OCI-LY7 (cell line): ENCODE data around the gene SLX4IP. TPM values are rescaled to one million over a fixed set of nuclear protein-coding genes. Genes with fewer than 3 reads are reported as not detected.

Experiments used
- BruUV-seq: library from RNA; stranded (reverse); fragments of 400-500 nt; replicated peaks from 2 replicates; lab custom pipeline; 2021; lab: Mats Ljungman, UMichigan
- CTCF ChIA-PET: fragments of 300-600 bp; sonication (Branson Sonifier 250); formaldehyde crosslinking; loops from one replicate; lab custom pipeline; 2022; ENCODE audit warnings: antibody characterized with exemption; ENCODE audit not compliant: unreplicated experiment; lab: Charles Lee
- POLR2A ChIA-PET: fragments of 300-600 bp; sonication (Branson Sonifier 250); formaldehyde crosslinking; loops from one replicate; lab custom pipeline; 2022; ENCODE audit warnings: antibody characterized with exemption; lab: Charles Lee
- DNase-seq: peaks from one replicate; pipeline ENCODE4 v3.0.0-alpha.2; 2015; ENCODE audit warnings: low spot score
- H2AFZ ChIP-seq: fragments of 200-600 bp; sonication (generic), shearing (Covaris generic); 2 replicates; pipeline ENCODE4 v1.6.1; 2014; ENCODE audit warnings: mild to moderate bottlenecking, antibody characterized with exemption, low read length, moderate library complexity
- H3K27ac ChIP-seq: fragments of 200-600 bp; sonication (generic); 2 replicates; pipeline ENCODE4 v1.5.1; 2014; ENCODE audit warnings: mixed run types, low read depth, mild to moderate bottlenecking, moderate library complexity, low read length, inconsistent platforms; ENCODE audit not compliant: poor library complexity, severe bottlenecking
- H3K36me3 ChIP-seq: fragments of 200-600 bp; sonication (generic); 2 replicates; pipeline ENCODE4 v1.6.1; 2014; ENCODE audit warnings: mild to moderate bottlenecking, antibody characterized with exemption, low read length, moderate library complexity, mixed read lengths; ENCODE audit not compliant: insufficient read depth
- H3K4me1 ChIP-seq: fragments of 200-600 bp; sonication (generic); 2 replicates; pipeline ENCODE4 v1.5.1; 2014; ENCODE audit warnings: mild to moderate bottlenecking, low read length; ENCODE audit not compliant: insufficient read depth, poor library complexity, severe bottlenecking
- H3K4me2 ChIP-seq: fragments of 200-600 bp; sonication (generic); 2 replicates; pipeline ENCODE4 v1.6.1; 2014; ENCODE audit warnings: mild to moderate bottlenecking, low read length
- H3K4me3 ChIP-seq: fragments of 200-600 bp; sonication (generic); 2 replicates; pipeline ENCODE4 v1.5.1; 2014; ENCODE audit warnings: mild to moderate bottlenecking, low read depth, low read length; ENCODE audit not compliant: poor library complexity, severe bottlenecking
- H3K79me2 ChIP-seq: fragments of 200-600 bp; sonication (generic); 2 replicates; pipeline ENCODE4 v1.6.1; 2016; ENCODE audit warnings: low read depth, mild to moderate bottlenecking, low read length, moderate library complexity, mixed read lengths; ENCODE audit not compliant: insufficient read depth
- H3K9me2 ChIP-seq: fragments of 200-600 bp; sonication (generic); 2 replicates; pipeline ENCODE4 v1.6.1; 2016; ENCODE audit warnings: mild to moderate bottlenecking, low read length, mixed read lengths; ENCODE audit not compliant: insufficient read depth
- H3K9me3 ChIP-seq: fragments of 200-600 bp; sonication (generic); 2 replicates; pipeline ENCODE4 v1.6.1; 2014; ENCODE audit warnings: mild to moderate bottlenecking, mixed run types, low read length, mixed read lengths
- H4K20me1 ChIP-seq: fragments of 200-600 bp; sonication (generic); 2 replicates; pipeline ENCODE4 v1.6.1; 2014; ENCODE audit warnings: mild to moderate bottlenecking, antibody characterized with exemption, low read length, moderate library complexity, mixed read lengths; ENCODE audit not compliant: insufficient read depth
- EZH2phosphoT487 ChIP-seq: fragments of 200-600 bp; sonication (generic); IDR thresholded peaks from 2 replicates; pipeline ENCODE4 v1.6.1; 2018; ENCODE audit warnings: low read depth, borderline replicate concordance, mild to moderate bottlenecking, mixed run types, antibody characterized with exemption, low read length, moderate library complexity, mixed read lengths
- intact Hi-C: fragments of 100-400 bp; cut with micrococcal nuclease; formaldehyde crosslinking; loops from one replicate; pipeline ENCODE4 v1.10.0; 2022; ENCODE audit not compliant: unreplicated experiment
- total RNA-seq, 2 experiments: library from RNA; depleted of rRNA in 1 of 2; stranded (reverse); fragments of >200 nt in 1 of 2; shearing (Covaris generic) in 1 of 2; gene quantifications; 2 replicates each; pipeline ENCODE4 v1.2.3, GENCODE V29; 2014 to 2022
- TF ChIP-seq, protein P1 (sequence below): fragments of 200-600 bp; sonication (generic); conservative IDR thresholded peaks from 2 replicates; pipeline ENCODE4 v1.5.1; 2014; ENCODE audit warnings: mild to moderate bottlenecking, antibody characterized with exemption, low read length, moderate library complexity, mixed read lengths

Gene SLX4IP
- total RNA-seq, 2 experiments from 2014 or later, result 4.1 to 9.2 TPM

DNA sequence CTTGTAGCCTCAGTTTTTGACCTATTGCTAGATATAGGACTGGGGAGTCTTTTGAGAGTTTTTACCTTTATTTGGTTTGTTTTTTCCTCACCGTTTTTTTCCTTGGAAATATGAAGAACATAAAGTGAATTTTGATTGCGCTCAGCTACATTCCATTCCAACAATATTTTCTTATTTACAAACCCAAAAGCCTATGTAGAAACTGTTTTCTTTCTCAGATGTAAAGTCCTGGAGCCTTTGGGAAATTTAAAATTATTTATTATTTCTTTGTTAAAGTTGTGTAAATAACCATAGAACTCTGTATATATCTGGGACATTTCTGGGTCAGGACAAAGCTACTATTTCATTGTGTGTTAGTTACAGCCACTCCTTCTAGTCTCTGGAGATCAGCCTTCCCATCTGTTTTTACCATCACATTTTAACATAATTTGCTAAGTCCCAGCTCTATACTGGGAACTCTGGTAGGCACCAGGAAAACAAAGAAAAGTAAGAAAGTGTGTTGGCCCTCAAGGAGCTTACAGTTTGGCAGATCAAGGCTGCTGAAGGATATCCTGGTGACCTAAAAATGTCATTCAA is 169.8 kb downstream of the SLX4IP start:
- H3K4me1 ChIP-seq, result no peaks in the 10 kb centered on the region
- no peak overlapping the region for H3K27ac ChIP-seq
- no peak overlapping the region for H3K4me2 ChIP-seq
- CTCF ChIA-PET, result no interaction called here
- no peaks in the 10 kb centered on the region for H3K9me2 ChIP-seq
- no peaks in the 10 kb centered on the region; the same call in 1 of the 2 replicates for H3K36me3 ChIP-seq
- H3K9me3 ChIP-seq, result no peaks in the 10 kb centered on the region
- BruUV-seq, result no TSS peak
- TF ChIP-seq, protein P1, sequence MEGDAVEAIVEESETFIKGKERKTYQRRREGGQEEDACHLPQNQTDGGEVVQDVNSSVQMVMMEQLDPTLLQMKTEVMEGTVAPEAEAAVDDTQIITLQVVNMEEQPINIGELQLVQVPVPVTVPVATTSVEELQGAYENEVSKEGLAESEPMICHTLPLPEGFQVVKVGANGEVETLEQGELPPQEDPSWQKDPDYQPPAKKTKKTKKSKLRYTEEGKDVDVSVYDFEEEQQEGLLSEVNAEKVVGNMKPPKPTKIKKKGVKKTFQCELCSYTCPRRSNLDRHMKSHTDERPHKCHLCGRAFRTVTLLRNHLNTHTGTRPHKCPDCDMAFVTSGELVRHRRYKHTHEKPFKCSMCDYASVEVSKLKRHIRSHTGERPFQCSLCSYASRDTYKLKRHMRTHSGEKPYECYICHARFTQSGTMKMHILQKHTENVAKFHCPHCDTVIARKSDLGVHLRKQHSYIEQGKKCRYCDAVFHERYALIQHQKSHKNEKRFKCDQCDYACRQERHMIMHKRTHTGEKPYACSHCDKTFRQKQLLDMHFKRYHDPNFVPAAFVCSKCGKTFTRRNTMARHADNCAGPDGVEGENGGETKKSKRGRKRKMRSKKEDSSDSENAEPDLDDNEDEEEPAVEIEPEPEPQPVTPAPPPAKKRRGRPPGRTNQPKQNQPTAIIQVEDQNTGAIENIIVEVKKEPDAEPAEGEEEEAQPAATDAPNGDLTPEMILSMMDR, result no peak
- no peak for TF ChIP-seq EZH2phosphoT487
- DNase-seq, result no peak
- POLR2A ChIA-PET, result interaction anchor here (0.6 to 1.8 kb wide), 3 partner anchors 22 to 621 kb away, joined by 3 to 4 read pairs (median 3); no protein-coding TSS in a partner anchor
- H4K20me1 ChIP-seq, result no peaks in the 10 kb centered on the region
- intact Hi-C loops, result no loop called here
- H3K79me2 ChIP-seq, result no peaks in the 10 kb centered on the region
- no peak overlapping the region for H3K4me3 ChIP-seq
- H2AFZ ChIP-seq, result no peak overlapping the region

DNA sequence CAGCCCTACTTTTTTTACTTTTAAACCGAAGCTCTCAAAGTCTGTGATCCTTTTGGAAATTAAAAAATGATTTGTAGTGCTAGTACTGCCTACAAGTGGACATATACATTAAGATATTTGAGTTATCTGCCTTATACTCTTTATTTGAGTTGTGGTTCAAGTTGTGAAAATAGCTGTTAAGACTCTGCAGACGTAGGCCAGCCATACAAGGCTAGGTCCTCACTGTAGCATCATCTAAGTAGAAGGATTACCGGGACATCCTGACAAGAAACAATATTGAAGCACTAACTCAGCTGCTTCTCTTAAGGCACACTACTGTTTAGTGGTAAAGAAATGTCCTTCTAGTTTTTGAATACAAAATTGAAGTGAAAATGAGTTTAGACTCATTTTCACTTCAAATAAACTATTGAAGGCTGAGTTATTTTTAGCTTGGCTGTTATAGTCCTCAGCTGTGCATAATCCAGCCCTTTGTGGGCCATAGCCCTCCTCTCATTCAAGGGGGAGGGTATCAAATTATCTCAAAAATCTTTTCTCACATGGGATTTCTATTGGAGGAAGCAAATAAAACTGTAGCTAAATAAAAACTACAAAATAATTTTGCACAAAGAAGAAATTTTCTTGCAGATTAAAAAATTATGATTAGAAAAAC is 170.6 kb downstream of the SLX4IP start:
- no peaks in the 10 kb centered on the region; the same call in 1 of the 2 replicates for H3K36me3 ChIP-seq
- intact Hi-C loops, result no loop called here
- no peak for TF ChIP-seq EZH2phosphoT487
- TF ChIP-seq, protein P1, result no peak
- POLR2A ChIA-PET, result interaction anchor here (0.5 to 1.8 kb wide), 8 partner anchors 13 to 622 kb away, joined by 3 to 6 read pairs (median 3); no protein-coding TSS in a partner anchor
- no TSS peak for BruUV-seq
- DNase-seq, result no peak
- no peak overlapping the region for H3K27ac ChIP-seq
- no peaks in the 10 kb centered on the region for H3K4me1 ChIP-seq
- CTCF ChIA-PET, result no interaction called here
- no peaks in the 10 kb centered on the region for H3K9me2 ChIP-seq
- H3K4me3 ChIP-seq, result no peak overlapping the region
- H3K79me2 ChIP-seq, result no peaks in the 10 kb centered on the region
- no peak overlapping the region for H2AFZ ChIP-seq
- no peaks in the 10 kb centered on the region for H3K9me3 ChIP-seq
- no peak overlapping the region for H3K4me2 ChIP-seq
- H4K20me1 ChIP-seq, result no peaks in the 10 kb centered on the region

DNA sequence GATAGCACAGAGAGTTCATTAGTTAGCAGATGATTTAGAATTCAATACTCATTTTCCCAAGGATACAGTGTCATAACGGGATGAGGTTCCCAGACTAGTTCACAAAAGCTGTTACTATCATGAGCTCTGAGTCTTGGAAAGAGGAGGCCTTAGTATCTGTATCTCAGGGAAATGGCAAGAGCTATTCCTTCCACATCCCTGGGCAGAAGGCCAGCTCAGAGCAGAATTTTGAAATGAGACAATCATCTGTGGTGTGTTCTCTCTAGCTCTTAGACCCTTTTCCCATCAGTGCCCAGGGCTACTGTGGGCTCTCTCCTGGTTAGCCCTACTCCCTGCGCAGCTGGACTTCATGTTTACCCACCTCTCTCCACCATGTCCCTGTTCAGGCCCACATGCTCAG is 174.2 kb downstream of the SLX4IP start:
- H4K20me1 ChIP-seq, result no peaks in the 10 kb centered on the region
- H3K4me2 ChIP-seq, result no peak overlapping the region
- no peak overlapping the region for H3K4me3 ChIP-seq
- no peaks in the 10 kb centered on the region for H3K36me3 ChIP-seq
- H3K9me3 ChIP-seq, result no peaks in the 10 kb centered on the region
- intact Hi-C loops, result no loop called here
- H3K79me2 ChIP-seq, result no peaks in the 10 kb centered on the region
- H3K27ac ChIP-seq, result no peak overlapping the region
- DNase-seq, result no peak
- ChIA-PET POLR2A (interaction anchor here (1.1 kb wide), 1 partner anchor 32 kb away, joined by 3 read pairs; no protein-coding TSS in a partner anchor), CTCF (no interaction called here)
- no TSS peak for BruUV-seq
- H3K4me1 ChIP-seq, result no peaks in the 10 kb centered on the region
- no peak for TF ChIP-seq EZH2phosphoT487
- TF ChIP-seq, protein P1, result no peak
- no peak overlapping the region for H2AFZ ChIP-seq
- H3K9me2 ChIP-seq, result no peaks in the 10 kb centered on the region
